Activated naive CD4-positive, alpha-beta T cell treated with anti-CD3 and anti-CD28 coated beads for 36 hours (primary cell): ENCODE data around the gene NEURL4. TPM values are rescaled to one million over a fixed set of nuclear protein-coding genes. Genes with fewer than 3 reads are reported as not detected.

Source experiments
- CTCF ChIA-PET: fragments of 350-600 bp; sonication (Branson Sonifier 250); formaldehyde crosslinking; loops from one replicate; lab custom pipeline; 2021; ENCODE audit warnings: antibody characterized with exemption; lab: Charles Lee
- DNase-seq: peaks from one replicate; pipeline ENCODE4 v3.0.0-alpha.2; 2020
- H3K27ac Mint-ChIP-seq: one replicate; pipeline ENCODE4 v1.8.0; 2021; ENCODE audit warnings: mild to moderate bottlenecking, mixed read lengths
- H3K27me3 Mint-ChIP-seq: one replicate; pipeline ENCODE4 v1.8.0; 2021; ENCODE audit warnings: low read depth, mixed read lengths
- H3K36me3 Mint-ChIP-seq: one replicate; pipeline ENCODE4 v1.8.0; 2021; ENCODE audit warnings: low read depth, mixed read lengths
- H3K4me1 Mint-ChIP-seq: one replicate; pipeline ENCODE4 v1.8.0; 2021; ENCODE audit warnings: low read depth, mixed read lengths
- H3K4me3 Mint-ChIP-seq: one replicate; pipeline ENCODE4 v1.8.0; 2021; ENCODE audit warnings: mild to moderate bottlenecking, moderate library complexity, mixed read lengths
- H3K9me3 Mint-ChIP-seq: one replicate; pipeline ENCODE4 v1.8.0; 2021; ENCODE audit warnings: mixed read lengths
- intact Hi-C: fragments of 100-400 bp; cut with micrococcal nuclease; formaldehyde crosslinking; loops from one replicate; pipeline ENCODE4 v1.15.1; 2023
- total RNA-seq, 2 experiments: library from RNA; stranded (reverse); gene quantifications; one replicate each; pipeline ENCODE4 v1.2.3, GENCODE V29; 2021

Gene NEURL4
- total RNA-seq, 2 experiments from 2014 or later, result 21.9 to 22.5 TPM

- Mint-ChIP-seq H3K4me1 (peaks cover 62% of the 10 kb centered on the region), H3K27ac (peak overlapping the region; percentile 1), H3K4me3 (peak overlapping the region; percentile 11), H3K27me3 (no peaks in the 10 kb centered on the region), H3K9me3 (no peaks in the 10 kb centered on the region), H3K36me3 (peaks cover 48% of the 10 kb centered on the region)
- intact Hi-C loops, result no loop called here
- DNase-seq, result no peak
- CTCF ChIA-PET, result interaction anchor here (0.9 to 1.3 kb wide), 3 partner anchors 13 to 45 kb away, joined by 3 to 5 read pairs (median 3); no protein-coding TSS in a partner anchor
These were observed 17.9 kb downstream of the NEURL4 start for GRCh38 chr17:7311110-7311705.

DNA sequence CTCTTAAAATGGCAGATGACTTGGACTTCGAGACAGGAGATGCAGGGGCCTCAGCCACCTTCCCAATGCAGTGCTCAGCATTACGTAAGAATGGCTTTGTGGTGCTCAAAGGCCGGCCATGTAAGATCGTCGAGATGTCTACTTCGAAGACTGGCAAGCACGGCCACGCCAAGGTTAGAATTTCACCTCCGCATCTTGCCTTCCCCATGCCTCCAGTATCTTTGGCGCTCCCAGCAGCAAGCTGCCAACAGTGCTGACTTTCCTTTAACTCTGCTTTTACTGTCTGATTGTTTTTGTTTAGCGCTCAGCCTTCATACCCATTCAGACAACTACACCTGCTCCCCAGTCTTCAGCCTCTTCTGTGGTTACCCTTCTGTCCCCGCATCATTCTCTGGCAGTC is 19.5 kb downstream of the NEURL4 start:
- peak overlapping the region; percentile 78 for H3K4me3 Mint-ChIP-seq
- H3K9me3 Mint-ChIP-seq, result no peaks in the 10 kb centered on the region
- H3K27ac Mint-ChIP-seq, result peak overlapping the region; percentile 96
- no peaks in the 10 kb centered on the region for H3K27me3 Mint-ChIP-seq
- H3K36me3 Mint-ChIP-seq, result peaks cover 48% of the 10 kb centered on the region
- intact Hi-C loops, result loop anchor here (2.0 to 5.0 kb wide), 4 partner anchors 175 to 548 kb away; partner anchors contain the start of genes CYB5D1, NAA38, POLR2A and TMEM88
- CTCF ChIA-PET, result interaction anchor here (1.0 to 1.5 kb wide), 5 partner anchors 11 to 47 kb away, joined by 3 to 4 read pairs (median 3); partner anchors contain the start of gene ACAP1
- H3K4me1 Mint-ChIP-seq, result peaks cover 57% of the 10 kb centered on the region
- DNase-seq, result no peak

GRCh38 chr17:7308625-7309433 is 20.3 kb downstream of the NEURL4 start:
- Mint-ChIP-seq H3K36me3 (peaks cover 48% of the 10 kb centered on the region), H3K27me3 (no peaks in the 10 kb centered on the region), H3K4me3 (peak overlapping the region; percentile 78), H3K27ac (peak overlapping the region; percentile 96), H3K9me3 (no peaks in the 10 kb centered on the region), H3K4me1 (peaks cover 49% of the 10 kb centered on the region)
- peak; percentile 92 for DNase-seq
- intact Hi-C loops, result loop anchor here (1.0 to 5.0 kb wide), 5 partner anchors 176 to 548 kb away; partner anchors contain the start of genes CYB5D1, NAA38, POLR2A and TMEM88
- CTCF ChIA-PET, result interaction anchor here (0.9 to 1.4 kb wide), 4 partner anchors 11 to 28 kb away, joined by 3 to 4 read pairs (median 3); partner anchors contain the start of gene ACAP1

- intact Hi-C loops, result loop anchor here (1.0 to 5.0 kb wide), 19 partner anchors 7 to 579 kb away; partner anchors contain the start of genes ACAP1, CYB5D1, DVL2 and ELP5
- CTCF ChIA-PET, result interaction anchor here (0.9 kb wide), 1 partner anchor 29 kb away, joined by 4 read pairs; the partner anchor contains the start of gene ACAP1
- peak; percentile 56 for DNase-seq
- H3K4me1 Mint-ChIP-seq, result peaks cover 44% of the 10 kb centered on the region
- peak overlapping the region; percentile 86 for H3K4me3 Mint-ChIP-seq
- peak overlapping the region; percentile 96 for H3K27ac Mint-ChIP-seq
- H3K9me3 Mint-ChIP-seq, result no peaks in the 10 kb centered on the region
- peaks cover 48% of the 10 kb centered on the region for H3K36me3 Mint-ChIP-seq
- no peaks in the 10 kb centered on the region for H3K27me3 Mint-ChIP-seq
These were observed 21.2 kb downstream of the NEURL4 start for GRCh38 chr17:7307686-7308624.

- Mint-ChIP-seq H3K36me3 (peaks cover 39% of the 10 kb centered on the region), H3K9me3 (no peaks in the 10 kb centered on the region), H3K27ac (peak within 1 kb of the TSS; percentile 96), H3K4me3 (peak within 1 kb of the TSS; percentile 86), H3K4me1 (peaks cover 35% of the 10 kb centered on the region), H3K27me3 (no peaks in the 10 kb centered on the region)
- CTCF ChIA-PET, result interaction anchor here (2.5 kb wide), 1 partner anchor 11 kb away, joined by 13 read pairs; no protein-coding TSS in a partner anchor
- DNase-seq, result peak; percentile 100
- intact Hi-C loops, result loop anchor here (1.0 to 5.0 kb wide), 17 partner anchors 8 to 580 kb away; partner anchors contain the start of genes ACAP1, CYB5D1, DVL2 and ELP5
These were observed 22.0 kb downstream of the NEURL4 start, which contains the start of gene EIF5A for GRCh38 chr17:7306911-7307685. Gene EIF5A (plus strand): TSS chr17:7307628. CDS start chr17:7309636, 2,008 bp downstream.

DNA sequence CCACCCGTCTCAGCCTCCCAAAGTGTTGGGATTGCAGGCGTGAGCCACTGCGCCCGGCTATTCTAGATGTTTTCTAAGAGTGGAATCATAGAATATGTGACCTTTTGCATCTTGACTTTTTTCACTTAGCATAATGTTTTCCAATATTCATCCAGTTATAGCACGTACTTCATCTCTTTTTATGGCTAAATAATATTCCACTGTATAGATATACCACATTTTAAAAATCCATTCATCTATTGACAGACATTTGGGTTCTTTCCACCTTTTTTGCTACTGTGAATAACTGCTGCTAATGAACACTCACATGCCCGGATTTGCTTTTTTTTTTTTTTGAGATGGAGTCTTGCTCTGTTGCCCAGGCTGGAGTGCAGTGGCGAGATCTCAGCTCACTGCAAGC is 25.0 kb downstream of the NEURL4 start:
- DNase-seq, result no peak
- intact Hi-C loops, result no loop called here
- Mint-ChIP-seq H3K4me3 (no peak overlapping the region), H3K9me3 (no peaks in the 10 kb centered on the region), H3K4me1 (peaks cover 8% of the 10 kb centered on the region), H3K27ac (no peak overlapping the region), H3K36me3 (peaks cover 13% of the 10 kb centered on the region), H3K27me3 (no peaks in the 10 kb centered on the region)
- CTCF ChIA-PET, result interaction anchor here (0.9 to 2.5 kb wide), 2 partner anchors 8 to 259 kb away, joined by 3 to 13 read pairs; no protein-coding TSS in a partner anchor

- intact Hi-C loops, result loop anchor here (1.0 to 2.0 kb wide), 3 partner anchors 16 to 250 kb away; no protein-coding TSS in a partner anchor
- H3K4me3 Mint-ChIP-seq, result peak overlapping the region; percentile 32
- no peaks in the 10 kb centered on the region for H3K9me3 Mint-ChIP-seq
These were observed 32.8 kb downstream of the NEURL4 start for GRCh38 chr17:7296189-7296861.

DNA sequence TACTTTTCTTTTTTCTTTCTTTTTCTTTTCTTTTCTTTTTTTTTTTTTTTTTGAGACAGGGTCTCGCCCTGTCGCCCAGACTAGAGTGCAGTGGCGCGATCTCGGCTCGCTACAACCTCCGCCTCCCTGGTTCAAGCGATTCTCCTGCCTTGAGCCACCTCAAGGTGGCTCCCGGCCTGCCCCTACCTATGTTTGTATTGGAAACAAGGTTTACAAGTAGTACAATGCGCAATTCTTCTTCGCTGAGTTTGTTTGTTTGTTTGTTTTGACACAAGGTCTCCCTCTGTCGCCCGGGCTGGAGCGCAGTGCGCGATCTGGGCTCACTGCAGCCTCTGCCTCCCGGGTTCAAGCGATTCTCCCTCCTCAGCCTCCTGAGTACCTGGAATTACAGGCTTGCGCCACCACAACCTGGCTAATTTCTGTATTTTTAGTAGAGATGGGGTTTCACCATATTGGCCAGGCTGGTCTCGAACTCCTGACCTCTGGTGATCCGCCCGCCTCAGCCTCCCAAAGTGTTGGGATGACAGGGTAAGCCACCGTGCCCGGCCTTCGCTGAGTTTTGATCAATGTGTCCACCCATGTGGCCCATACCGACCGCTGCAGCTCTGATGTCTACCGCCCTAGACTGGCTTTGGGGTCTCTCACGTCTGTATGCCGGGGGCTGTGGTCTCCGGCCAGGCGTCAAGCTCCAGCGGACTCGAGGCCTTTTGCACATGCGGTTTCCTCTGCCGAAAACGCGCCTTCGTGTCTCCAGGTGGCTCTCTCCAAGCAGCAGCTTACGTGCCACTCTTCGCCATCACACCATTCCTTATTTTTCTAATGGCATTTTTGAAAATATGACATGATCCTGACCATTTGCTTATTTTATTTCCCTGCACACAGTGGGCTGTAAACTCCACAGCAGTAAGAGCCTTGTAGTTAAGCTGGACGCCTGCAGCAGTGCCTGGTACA is 33.6 kb downstream of the NEURL4 start:
- Mint-ChIP-seq H3K36me3 (no peaks in the 10 kb centered on the region), H3K4me3 (peak overlapping the region; percentile 70), H3K27ac (no peak overlapping the region), H3K4me1 (peaks cover 19% of the 10 kb centered on the region), H3K9me3 (no peaks in the 10 kb centered on the region), H3K27me3 (peaks cover 24% of the 10 kb centered on the region)
- CTCF ChIA-PET, result interaction anchor here (0.6 to 4.1 kb wide), 13 partner anchors 10 to 162 kb away, joined by 3 to 45 read pairs (median 9); partner anchors contain the start of genes ACAP1, PHF23 and SLC2A4
- DNase-seq, result no peak
- intact Hi-C loops, result loop anchor here (1.0 to 2.0 kb wide), 3 partner anchors 15 to 249 kb away; no protein-coding TSS in a partner anchor

More at GRCh38 chr17:7296189-7296861, 32.8 kb downstream of the NEURL4 start:
- CTCF ChIA-PET, result interaction anchor here (0.6 to 4.1 kb wide), 22 partner anchors 8 to 408 kb away, joined by 3 to 45 read pairs (median 6); partner anchors contain the start of genes ACAP1, DLG4, EFNB3 and PHF23
- peak; percentile 72 for DNase-seq
- H3K27ac Mint-ChIP-seq, result no peak overlapping the region
- H3K4me1 Mint-ChIP-seq, result peaks cover 19% of the 10 kb centered on the region
- peaks cover 24% of the 10 kb centered on the region for H3K27me3 Mint-ChIP-seq
- H3K36me3 Mint-ChIP-seq, result no peaks in the 10 kb centered on the region

- Mint-ChIP-seq H3K36me3 (no peaks in the 10 kb centered on the region), H3K9me3 (no peaks in the 10 kb centered on the region), H3K27me3 (peaks cover 24% of the 10 kb centered on the region), H3K4me3 (peak within 1 kb of the TSS; percentile 70), H3K27ac (no peak within 1 kb of the TSS), H3K4me1 (peaks cover 19% of the 10 kb centered on the region)
- CTCF ChIA-PET, result no interaction called here
- intact Hi-C loops, result loop anchor here (1.0 kb wide), 1 partner anchor 13 kb away; the partner anchor contains the start of gene EIF5A
- peak; percentile 80 for DNase-seq
These were observed 34.5 kb downstream of the NEURL4 start, which contains the start of gene YBX2 for GRCh38 chr17:7294614-7295153. Gene YBX2 (minus strand): TSS chr17:7294639. CDS start chr17:7294500, 139 bp downstream.
